Left cardiac atrium (tissue), 4 donors: ENCODE data around the gene TAF5. TPM values are rescaled to one million over a fixed set of nuclear protein-coding genes. Genes with fewer than 3 reads are reported as not detected.
"Not testable (repeated sequence)": the region's sequence is repeated elsewhere in the genome, so short reads cannot be mapped to it uniquely, and the experiment has no call there.

ENCODE experiments used
- ATAC-seq, 2 donors: fragments of 200-7000 bp; cut with Tn5 transposase; one replicate each; pipeline ENCODE4 v1.9.1; 2020; ENCODE audit warnings: mild to moderate bottlenecking in 2 of 2, moderate library complexity in 2 of 2
- DNase-seq: peaks from one replicate; pipeline ENCODE4 v3.0.0-alpha.2; 2020
- intact Hi-C, 2 donors: fragments of 100-400 bp; cut with DNase I; formaldehyde crosslinking; loops; one replicate each; pipeline versions ENCODE4 v1.14.1 to v1.15.1; 2022 to 2023
- long read RNA-seq: library from polyadenylated mRNA; unstranded; transcript quantifications from one replicate; pipeline ENCODE4 v2.0.0, GENCODE V29; 2021
- total RNA-seq, 2 donors: library from RNA; stranded (reverse); fragmentation: NEBNext Ultra II Directional; extraction: Animal tissue kit (Norgen Biotek cat#: 25700); gene quantifications; one replicate each; pipeline ENCODE4 v1.2.1, GENCODE V29; 2021
- donor health status: DM: no; HTN: yes; CAD: no.
- donor health status: DM: no; HTN: yes; CAD: no; lungs with severe emphysema.
- donor health status: DM: yes; HTN: yes; CAD: no.
- donor health status: Dilated cardiomyopathy.

TAF5 gene
- 1 to 10 TPM; 1.5 to 2.9 TPM for total RNA-seq
- long read RNA-seq, partial matches to known transcripts, result 0 of 1 reads
- long read RNA-seq, other reads (novel, unspliced or antisense), result 0 of 1 reads

DNA sequence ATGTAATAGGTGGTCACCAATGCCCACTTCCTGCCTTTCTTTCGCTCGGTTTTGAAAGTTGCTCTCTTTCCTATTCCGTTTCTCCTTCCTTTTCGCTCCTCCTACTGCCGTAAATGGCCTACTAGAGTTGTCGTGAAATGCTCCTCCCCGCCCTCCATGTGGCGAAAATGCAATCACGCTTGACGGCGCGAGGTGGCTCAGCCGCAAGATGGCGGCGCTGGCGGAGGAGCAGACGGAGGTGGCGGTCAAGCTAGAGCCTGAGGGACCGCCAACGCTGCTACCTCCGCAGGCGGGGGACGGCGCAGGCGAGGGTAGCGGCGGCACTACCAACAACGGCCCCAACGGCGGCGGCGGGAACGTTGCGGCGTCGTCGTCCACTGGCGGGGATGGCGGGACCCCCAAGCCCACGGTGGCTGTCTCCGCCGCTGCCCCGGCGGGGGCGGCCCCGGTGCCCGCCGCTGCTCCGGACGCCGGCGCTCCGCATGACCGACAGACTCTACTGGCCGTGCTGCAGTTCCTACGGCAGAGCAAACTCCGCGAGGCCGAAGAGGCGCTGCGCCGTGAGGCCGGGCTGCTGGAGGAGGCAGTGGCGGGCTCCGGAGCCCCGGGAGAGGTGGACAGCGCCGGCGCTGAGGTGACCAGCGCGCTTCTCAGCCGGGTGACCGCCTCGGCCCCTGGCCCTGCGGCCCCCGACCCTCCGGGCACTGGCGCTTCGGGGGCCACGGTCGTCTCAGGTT is at the start of gene TAF5:
TSS of gene TAF5 (plus strand) at position 195 of the 737 bp plus-strand sequence. CDS start at position 209, 14 bp downstream.
- intact Hi-C loops, result no loop called here
- DNase-seq, result peak; percentile 92
- ATAC-seq, result peak; percentile 91 to 93

DNA sequence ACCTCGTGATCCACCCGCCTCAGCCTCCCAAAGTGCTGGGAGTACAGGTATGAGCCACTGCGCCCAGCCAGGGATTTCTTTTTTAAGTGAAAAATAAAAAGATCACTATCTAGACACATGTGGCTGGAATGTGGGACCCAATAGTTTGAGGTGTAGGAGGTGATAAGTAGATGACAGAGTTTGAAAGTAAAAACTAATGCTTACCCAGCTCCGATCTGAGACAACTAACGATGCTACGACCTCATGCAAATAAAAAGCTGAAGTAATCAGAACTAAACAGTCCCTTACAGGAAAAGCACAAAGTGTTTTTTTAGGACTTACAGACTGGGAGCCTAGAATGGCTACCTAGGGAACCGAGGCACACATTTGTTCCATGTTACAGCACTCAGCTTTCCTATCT is 39.9 kb upstream of the TAF5 start:
- DNase-seq (no peak), ATAC-seq (no peak)
- intact Hi-C loops, result no loop called here

DNA sequence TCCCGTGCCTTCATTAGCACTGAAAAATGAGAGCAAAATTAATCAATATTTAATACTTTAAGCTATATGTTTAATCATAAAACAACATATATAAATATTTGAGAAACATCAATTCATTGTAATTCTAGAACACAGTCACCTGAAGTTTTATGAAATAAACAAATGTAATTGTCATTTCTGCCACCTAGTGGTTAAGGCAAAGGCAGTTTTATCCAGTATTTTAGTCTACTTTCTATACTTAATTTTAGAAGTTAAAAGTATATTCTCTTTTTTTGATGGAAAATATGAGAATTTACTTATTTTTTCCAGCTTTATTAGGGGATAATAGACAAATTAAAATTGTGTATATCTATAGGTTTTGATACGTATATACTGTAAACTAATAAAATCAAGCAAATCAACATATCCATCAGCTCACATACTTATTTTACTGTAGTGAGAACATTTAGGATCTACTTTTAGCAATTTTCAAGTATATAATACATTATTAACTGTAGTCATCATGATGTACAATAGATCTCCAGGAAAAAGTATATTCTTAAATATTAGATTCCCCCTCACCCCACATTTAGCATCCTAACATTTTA is 33.7 kb upstream of the TAF5 start:
- DNase-seq (no peak), ATAC-seq (no peak)
- intact Hi-C loops, result no loop called here

DNA sequence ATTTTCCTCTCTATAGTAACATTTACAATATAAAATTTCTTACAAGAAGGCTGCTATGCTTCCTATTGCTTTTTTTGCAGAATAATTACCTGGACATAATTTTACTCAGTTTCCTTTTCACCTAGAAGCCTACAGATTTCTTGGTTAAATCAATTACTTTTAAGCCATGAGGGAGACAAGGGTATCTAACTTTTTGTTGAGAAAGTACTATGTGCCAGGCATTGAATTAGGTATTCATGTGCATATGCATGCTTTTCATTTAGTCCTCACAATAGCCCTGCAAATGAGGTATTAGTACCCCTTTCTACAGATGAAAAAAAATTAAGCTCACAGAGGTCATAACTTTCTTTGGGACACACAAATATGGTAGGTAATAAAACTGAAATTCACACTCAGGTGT is 33.2 kb upstream of the TAF5 start:
- intact Hi-C loops, result no loop called here
- ATAC-seq (no peak), DNase-seq (no peak)

DNA sequence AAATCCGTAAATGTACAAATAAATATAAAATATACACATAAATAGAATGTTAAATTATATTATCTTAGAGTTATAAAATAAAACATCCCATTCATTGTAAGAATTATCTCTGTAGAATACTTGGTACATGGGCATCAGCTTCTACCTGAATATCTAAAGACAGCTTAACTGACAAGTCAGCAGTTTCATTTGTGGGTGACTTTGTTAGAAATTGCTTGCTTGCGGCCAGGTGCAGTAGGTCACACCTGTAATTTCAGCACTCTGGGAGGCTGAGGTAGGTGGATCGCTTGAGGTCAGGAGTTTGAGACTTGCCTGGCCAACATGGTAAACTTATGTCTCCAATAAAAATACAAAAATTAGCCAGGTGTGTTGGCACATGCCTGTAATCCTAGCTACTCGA is 31.4 kb upstream of the TAF5 start:
- DNase-seq, result no peak
- intact Hi-C loops, result no loop called here
- no peak for ATAC-seq

- ATAC-seq (no peak), DNase-seq (no peak)
- intact Hi-C loops, result no loop called here
Observed at GRCh38 chr10:103350175-103350516, 17.6 kb upstream of the TAF5 start.

GRCh38 chr10:103350517-103351260 is 17.1 kb upstream of the TAF5 start, which contains the start of gene PCGF6:
PCGF6 (minus strand) TSS chr10:103351140; CDS start chr10:103351066, 74 bp downstream.
- peak; percentile 87 for DNase-seq
- intact Hi-C loops, result no loop called here
- peak; percentile 98 for ATAC-seq

- no peak for ATAC-seq
- intact Hi-C loops, result no loop called here
- DNase-seq, result no peak
Observed at GRCh38 chr10:103353281-103353680, 14.5 kb upstream of the TAF5 start.

DNA sequence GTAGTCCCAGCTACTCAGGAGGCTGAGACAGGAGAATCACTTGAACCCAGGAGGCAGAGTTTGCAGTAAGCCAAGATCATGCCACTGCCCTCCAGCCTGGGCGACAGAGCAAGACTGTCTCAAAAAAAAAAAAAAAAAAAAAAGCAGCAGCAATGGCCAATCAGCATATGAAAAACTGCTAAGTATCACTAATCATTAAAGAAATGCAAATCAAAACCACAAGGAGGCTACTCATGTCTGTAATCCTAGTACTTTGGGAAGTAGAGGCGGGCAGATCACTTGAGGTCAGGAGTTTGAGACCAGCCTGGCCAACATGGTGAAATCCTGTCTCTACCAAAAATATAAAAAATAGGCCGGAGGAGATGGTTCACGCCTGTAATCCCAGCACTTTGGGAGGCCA is 13.2 kb upstream of the TAF5 start:
- ATAC-seq, intact Hi-C loops, DNase-seq: not testable (repeated sequence)

GRCh38 chr10:103355906-103356599 is 11.7 kb upstream of the TAF5 start:
- ATAC-seq (no peak), DNase-seq (no peak)
- intact Hi-C loops, result no loop called here

DNA sequence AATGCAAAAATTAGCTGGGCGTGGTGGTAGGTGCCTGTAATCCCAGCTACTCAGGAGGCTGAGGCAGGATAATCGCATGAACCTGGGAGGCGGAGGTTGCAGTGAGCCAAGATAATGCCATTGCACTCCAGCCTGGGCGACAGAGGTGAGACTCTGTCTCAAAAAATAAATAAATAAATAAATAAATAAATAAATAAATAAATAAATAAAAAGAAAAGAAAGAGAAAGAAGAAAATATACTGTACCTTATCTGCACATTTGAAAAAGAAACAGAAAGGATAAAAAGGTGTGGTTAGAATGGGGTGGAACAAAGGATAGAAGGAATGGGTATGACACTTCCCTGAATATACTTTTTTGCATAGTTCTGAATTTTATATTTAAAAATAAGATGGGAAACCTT is 8.3 kb upstream of the TAF5 start:
- ATAC-seq, intact Hi-C loops, DNase-seq: not testable (repeated sequence)

DNA sequence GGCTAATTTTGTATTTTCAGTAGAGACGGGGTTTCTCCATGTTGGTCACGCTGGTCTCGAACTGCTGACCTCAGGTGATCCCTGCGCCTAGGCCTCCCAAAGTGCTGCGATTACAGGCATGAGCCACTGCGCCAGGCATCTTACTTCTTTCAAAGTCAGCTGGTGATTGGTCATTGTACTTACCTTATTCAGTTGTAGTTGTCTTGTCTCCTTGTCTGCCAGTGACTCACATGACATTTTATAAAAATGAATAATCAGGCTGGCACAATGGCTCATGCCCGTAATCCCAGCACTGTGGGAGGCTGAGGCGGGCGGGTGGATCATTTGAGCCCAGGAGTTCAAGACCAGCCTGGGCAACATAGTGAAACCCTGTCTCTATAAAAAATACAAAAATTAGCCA is 7.0 kb upstream of the TAF5 start:
- intact Hi-C loops, DNase-seq, ATAC-seq: not testable (repeated sequence)

GRCh38 chr10:103367379-103367781 is 396 bp upstream of the TAF5 start:
- ATAC-seq (no peak), DNase-seq (no peak)
- intact Hi-C loops, result no loop called here

DNA sequence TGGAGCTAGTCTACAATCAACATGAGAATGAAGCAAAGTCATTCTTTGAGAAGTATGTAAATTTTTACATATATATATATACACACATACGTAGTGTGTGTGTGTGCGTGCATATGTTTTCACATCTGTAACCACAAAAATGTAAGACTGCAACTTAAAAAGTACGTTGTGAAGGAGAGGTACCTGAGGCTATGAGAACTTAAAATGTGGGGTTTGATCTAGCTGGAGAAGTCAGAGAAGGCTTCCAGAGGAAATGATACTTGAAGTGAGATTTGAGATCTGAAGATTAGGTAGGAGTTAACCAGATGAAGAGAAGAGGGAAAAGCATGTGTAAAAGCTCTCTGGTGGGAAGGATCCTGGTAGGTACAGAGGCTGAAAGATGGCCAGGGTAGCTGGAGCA is 5.8 kb downstream of the TAF5 start:
- intact Hi-C loops, result no loop called here
- no peak for ATAC-seq
- DNase-seq, result no peak

- intact Hi-C loops, result no loop called here
- no peak for ATAC-seq
Observed at GRCh38 chr10:103374263-103374662, 6.5 kb downstream of the TAF5 start.

GRCh38 chr10:103382769-103383168 is 15.0 kb downstream of the TAF5 start:
- ATAC-seq, result no peak
- no peak for DNase-seq
- intact Hi-C loops, result no loop called here

More at GRCh38 chr10:103374263-103374662, 6.5 kb downstream of the TAF5 start:
- DNase-seq, result no peak

GRCh38 chr10:103394180-103394579 is 26.4 kb downstream of the TAF5 start:
- DNase-seq (no peak), ATAC-seq (no peak)
- intact Hi-C loops, result no loop called here

GRCh38 chr10:103395754-103396066 is 27.9 kb downstream of the TAF5 start:
- ATAC-seq (peak; percentile 12 to 26), DNase-seq (no peak)
- intact Hi-C loops, result no loop called here

DNA sequence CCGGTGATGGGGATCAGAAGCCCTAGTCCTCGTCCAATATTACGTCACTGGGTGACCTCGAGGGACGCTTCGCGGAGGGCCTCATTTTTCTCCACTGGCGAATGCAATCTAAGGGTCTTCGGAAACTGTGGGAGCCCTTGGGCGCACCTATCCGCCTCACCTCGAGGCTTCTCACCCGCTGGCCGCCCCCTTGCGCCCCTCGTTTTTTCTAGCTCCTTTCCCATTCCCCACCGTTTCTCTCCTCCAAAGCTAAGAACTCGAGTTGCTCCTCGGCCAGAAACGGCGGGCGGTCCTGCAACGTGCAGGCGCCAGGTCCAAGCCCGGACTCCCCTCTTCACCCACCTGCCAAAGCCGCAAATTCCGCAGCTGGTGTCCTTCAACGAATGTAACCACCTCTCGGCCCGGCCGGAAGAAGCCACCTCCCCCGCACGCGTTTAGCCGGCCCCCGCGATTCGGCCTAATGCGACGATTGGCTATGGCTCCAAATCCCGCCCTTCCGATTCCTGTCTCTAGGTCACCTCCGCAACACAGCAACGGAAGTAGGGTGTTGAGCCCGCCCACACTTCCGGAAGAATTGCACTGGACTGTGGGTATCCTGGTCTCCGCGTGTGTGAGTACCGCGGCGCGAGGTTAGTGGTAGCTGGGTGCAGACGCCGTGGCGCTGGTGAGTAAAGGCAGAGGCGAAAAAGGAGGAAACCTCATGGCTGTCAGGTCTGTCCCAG is 28.5 kb downstream of the TAF5 start, which contains the start of the genes ATP5MK and PDCD11:
TSS of gene ATP5MK (minus strand) at position 409 of the 722 bp plus-strand sequence. CDS start 4,018 bp downstream, outside the sequence.
TSS of gene PDCD11 (plus strand) at position 560 of the 722 bp plus-strand sequence. CDS start 1,801 bp downstream, outside the sequence.
- DNase-seq (peak; percentile 98), ATAC-seq (peak; percentile 100)
- intact Hi-C loops, result no loop called here
